Kidney (tissue), 14 donors: ENCODE results near the gene GRID1. TPM values are rescaled to one million over a fixed set of nuclear protein-coding genes. Genes with fewer than 3 reads are reported as not detected.

Source experiments
- DNase-seq, 5 donors: peaks; one replicate each; pipeline ENCODE4 v3.0.0-alpha.2; 2013 to 2020
- FAIRE-seq: peaks from 2 replicates; lab custom pipeline; 2012; peaks lifted over from hg19 to GRCh38; lab: Jason Lieb, UNC
- H3K27ac ChIP-seq, 2 donors: one replicate each; pipeline ENCODE4 v1.7.0; 2013; ENCODE audit warnings: low read depth in 2 of 2, low read length in 2 of 2, inconsistent platforms in 1 of 2
- H3K27me3 ChIP-seq: one replicate; pipeline ENCODE4 v1.7.1; 2013; ENCODE audit warnings: low read length, inconsistent platforms; ENCODE audit not compliant: control insufficient read depth, insufficient read depth
- H3K36me3 ChIP-seq, 3 donors: one replicate each; pipeline versions ENCODE4 v1.7.0 to v1.7.1; 2013; ENCODE audit warnings: low read length in 3 of 3, control low read depth in 1 of 3, inconsistent platforms in 1 of 3; ENCODE audit not compliant: insufficient read depth in 3 of 3, control insufficient read depth in 2 of 3
- H3K4me1 ChIP-seq, 3 donors: one replicate each; pipeline versions ENCODE4 v1.7.0 to v1.7.1; 2013; ENCODE audit warnings: low read length in 3 of 3, inconsistent platforms in 1 of 3, low read depth in 1 of 3; ENCODE audit not compliant: control insufficient read depth in 2 of 3, insufficient read depth in 2 of 3
- H3K4me3 ChIP-seq, 3 donors: one replicate each; pipeline versions ENCODE4 v1.7.0 to v1.8.1; 2013; ENCODE audit warnings: low read length in 3 of 3, control low read depth in 1 of 3, inconsistent platforms in 1 of 3
- H3K9ac ChIP-seq, 3 donors: one replicate each; pipeline versions ENCODE4 v1.7.0 to v1.7.1; 2013; ENCODE audit warnings: low read length in 3 of 3, control low read depth in 1 of 3, inconsistent platforms in 1 of 3
- H3K9me3 ChIP-seq, 3 donors: one replicate each; pipeline versions ENCODE4 v1.7.0 to v1.7.1; 2013; ENCODE audit warnings: low read length in 3 of 3, control low read depth in 1 of 3, inconsistent platforms in 1 of 3; ENCODE audit not compliant: control insufficient read depth in 2 of 3, insufficient read depth in 1 of 3
- CTCF ChIP-seq: IDR thresholded peaks from 3 replicates; pipeline ENCODE4 v1.5.1; 2012; ENCODE audit warnings: mild to moderate bottlenecking, moderate library complexity, borderline replicate concordance; ENCODE audit not compliant: insufficient read depth; ENCODE audit errors: extremely low read depth
- intact Hi-C: fragments of 100-400 bp; cut with DNase I; formaldehyde crosslinking; loops from one replicate; pipeline ENCODE4 v1.11.1; 2022
- polyA plus RNA-seq: library from polyadenylated mRNA; stranded (reverse); fragments of 350-450 nt; fragmentation: Illumina TruSeq; extraction: RNeasy Lipid Tissue Mini Kit (QIAGEN cat#74804); gene quantifications from one replicate; pipeline ENCODE4 v1.2.3, GENCODE V29; 2014; ENCODE audit warnings: low read depth, low replicate concordance; ENCODE audit not compliant: insufficient read depth
- total RNA-seq: library from RNA; stranded (reverse); fragmentation: NEBNext Ultra II Directional; extraction: Animal tissue kit (Norgen Biotek cat#: 25700); gene quantifications from one replicate; pipeline ENCODE4 v1.2.1, GENCODE V29; 2021
- donor health status: control.
- donor health status: control.
- donor health status: control.
- donor health status: control.
- donor health status: control.
- donor health status: DM: yes; HTN: yes; CAD: no.
- donor health status: Normal renal cell carcinoma (clear cell type).

GRID1 gene
- total and polyA plus RNA-seq, 2 donors from 2014 or later, result 0.37 to 1.4 TPM

- DNase-seq, result peak in 1 of 5 donors; percentile 4
- Histone ChIP-seq H3K27me3 (no peaks in the 10 kb centered on the region), H3K27ac (no peak overlapping the region), H3K4me3 (no peak overlapping the region), H3K9ac (no peak overlapping the region), H3K36me3 (no peaks in the 10 kb centered on the region), H3K4me1 (no peaks in the 10 kb centered on the region), H3K9me3 (no peaks in the 10 kb centered on the region)
- intact Hi-C loops, result no loop called here
- TF ChIP-seq CTCF, result no peak
- no peak for FAIRE-seq
Observed at GRCh38 chr10:86023336-86023735, 343.3 kb downstream of the GRID1 start.

- no peak for DNase-seq
- H3K36me3 ChIP-seq, result no peaks in the 10 kb centered on the region
- no peak for TF ChIP-seq CTCF
- no peak overlapping the region for H3K9ac ChIP-seq
- FAIRE-seq, result no peak
- H3K9me3 ChIP-seq, result no peaks in the 10 kb centered on the region
- H3K4me1 ChIP-seq, result no peaks in the 10 kb centered on the region
- no peaks in the 10 kb centered on the region for H3K27me3 ChIP-seq
- H3K27ac ChIP-seq, result no peak overlapping the region
- intact Hi-C loops, result no loop called here
- H3K4me3 ChIP-seq, result no peak overlapping the region
Observed at GRCh38 chr10:86022906-86023305, 343.7 kb downstream of the GRID1 start.

GRCh38 chr10:86020134-86020533, 346.5 kb downstream of the GRID1 start:
- Histone ChIP-seq H3K36me3 (no peaks in the 10 kb centered on the region), H3K9me3 (no peaks in the 10 kb centered on the region), H3K9ac (no peak overlapping the region), H3K4me1 (no peaks in the 10 kb centered on the region), H3K27me3 (no peaks in the 10 kb centered on the region), H3K4me3 (no peak overlapping the region), H3K27ac (no peak overlapping the region)
- intact Hi-C loops, result no loop called here
- DNase-seq (no peak), FAIRE-seq (no peak)
- TF ChIP-seq CTCF, result no peak

- no peaks in the 10 kb centered on the region for H3K36me3 ChIP-seq
- no peaks in the 10 kb centered on the region for H3K27me3 ChIP-seq
- DNase-seq (no peak), FAIRE-seq (no peak)
- no peak for TF ChIP-seq CTCF
- no peak overlapping the region for H3K4me3 ChIP-seq
- no peak overlapping the region for H3K27ac ChIP-seq
- H3K9ac ChIP-seq, result no peak overlapping the region
- H3K4me1 ChIP-seq, result no peaks in the 10 kb centered on the region
- intact Hi-C loops, result no loop called here
- H3K9me3 ChIP-seq, result no peaks in the 10 kb centered on the region
Observed at GRCh38 chr10:86019141-86019540, 347.5 kb downstream of the GRID1 start.
